Frontal cortex (tissue), 4 donors: ENCODE results near the gene ZFAND4. TPM values are rescaled to one million over a fixed set of nuclear protein-coding genes. Genes with fewer than 3 reads are reported as not detected.
"Not testable (repeated sequence)": the region's sequence is repeated elsewhere in the genome, so short reads cannot be mapped to it uniquely, and the experiment has no call there.

Experiments
- DNase-seq, 2 donors: peaks; one replicate each; pipeline ENCODE4 v3.0.0; 2012; ENCODE audit warnings: low spot score in 2 of 2
- FAIRE-seq: peaks from 2 replicates; lab custom pipeline; 2012; peaks lifted over from hg19 to GRCh38; lab: Jason Lieb, UNC
- total RNA-seq: library from RNA; depleted of rRNA; stranded (reverse); fragments of >200 nt; gene quantifications from one replicate; pipeline ENCODE4 v1.2.3, GENCODE V29; 2014
- donor health status: control.
- donor health status: control.
- donor health status: control.

ZFAND4 gene
- total RNA-seq = 13.9 TPM

DNA sequence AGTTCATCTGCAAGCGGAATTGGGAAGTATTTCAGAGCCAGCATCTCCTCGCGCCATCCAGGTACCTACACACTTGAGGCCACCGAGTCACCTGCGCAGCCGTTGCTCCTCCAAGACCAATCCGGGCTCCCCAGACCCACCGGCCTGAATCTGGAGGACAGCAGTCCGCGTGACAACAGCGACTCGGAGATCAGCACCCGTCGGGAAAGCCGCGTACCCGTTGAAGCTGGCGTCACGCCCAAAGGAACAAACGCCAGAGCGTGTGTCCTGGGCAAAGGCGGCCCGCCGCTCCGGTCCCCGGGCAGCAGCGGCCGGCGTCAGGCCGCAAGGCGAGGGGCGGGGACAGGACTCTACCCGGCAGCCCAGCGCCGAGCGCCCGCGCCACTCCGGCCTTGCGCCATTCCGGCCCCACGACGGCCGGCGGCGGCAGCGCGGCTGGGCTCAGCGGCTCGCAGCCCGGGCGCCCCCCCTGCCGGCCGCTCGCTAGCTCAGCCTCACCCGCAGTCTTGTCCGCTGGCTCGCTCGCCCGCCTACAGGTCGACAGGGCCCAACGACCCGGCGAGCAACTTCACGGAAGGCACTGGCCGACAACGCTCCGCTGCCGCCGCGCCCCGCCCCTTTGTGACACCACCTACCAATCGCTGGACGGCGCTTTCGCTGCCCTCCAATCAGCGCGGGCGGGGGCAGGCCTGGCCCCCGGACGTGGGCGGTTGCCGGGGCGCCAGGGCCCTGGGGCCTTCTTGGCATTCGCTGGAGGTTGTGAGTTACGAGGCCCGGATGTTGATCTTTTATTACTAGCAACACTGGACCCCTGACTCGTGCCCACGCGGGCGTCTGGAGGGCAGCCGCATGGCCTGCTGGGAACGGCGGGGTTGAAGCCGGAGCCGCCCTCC is at the start of gene ZFAND4:
TSS of gene ZFAND4 (minus strand) at position 592 of the 893 bp plus-strand sequence. CDS start 9,047 bp downstream, outside the sequence.
- no peak for FAIRE-seq
- DNase-seq = peak; percentile 96 to 97

DNA sequence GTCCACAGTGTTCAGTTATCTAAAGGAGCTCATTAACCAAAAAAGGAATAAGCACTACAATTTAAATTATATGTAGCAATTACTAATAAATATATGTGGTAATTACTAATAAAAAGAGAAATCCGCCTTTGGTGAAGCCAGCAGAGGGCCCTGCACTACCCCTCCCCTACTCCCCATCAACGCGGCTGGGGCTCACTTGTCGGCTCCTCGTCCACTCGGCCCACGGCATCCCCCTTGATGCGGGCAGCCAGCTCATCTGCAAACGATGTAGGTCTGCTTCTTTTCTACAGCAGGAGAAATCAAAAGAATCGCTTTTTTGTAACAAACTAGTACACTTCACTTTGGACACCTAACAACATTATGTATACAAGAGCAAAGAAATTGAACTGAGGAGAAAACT is 48.9 kb upstream of the ZFAND4 start:
- FAIRE-seq, DNase-seq: not testable (repeated sequence)

DNA sequence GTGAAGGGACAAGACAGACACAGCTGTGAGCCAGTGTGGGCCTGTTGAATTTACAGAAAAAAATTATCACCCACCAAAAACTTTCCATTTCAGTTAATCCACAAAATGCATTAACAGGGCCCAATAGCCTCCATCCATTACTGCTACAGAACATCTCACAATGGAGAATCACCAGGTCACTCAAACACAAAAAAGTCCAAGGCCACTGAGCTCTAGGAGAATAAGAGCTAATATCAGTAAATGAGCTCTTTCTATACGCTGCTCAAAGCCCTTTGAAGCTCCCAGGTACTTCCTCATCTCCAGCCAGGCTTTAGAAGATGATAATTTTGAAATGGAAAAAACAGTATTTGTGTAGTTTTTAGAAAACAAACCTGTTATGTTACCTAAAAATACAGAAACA is 45.1 kb upstream of the ZFAND4 start:
- FAIRE-seq, DNase-seq: not testable (repeated sequence)

DNA sequence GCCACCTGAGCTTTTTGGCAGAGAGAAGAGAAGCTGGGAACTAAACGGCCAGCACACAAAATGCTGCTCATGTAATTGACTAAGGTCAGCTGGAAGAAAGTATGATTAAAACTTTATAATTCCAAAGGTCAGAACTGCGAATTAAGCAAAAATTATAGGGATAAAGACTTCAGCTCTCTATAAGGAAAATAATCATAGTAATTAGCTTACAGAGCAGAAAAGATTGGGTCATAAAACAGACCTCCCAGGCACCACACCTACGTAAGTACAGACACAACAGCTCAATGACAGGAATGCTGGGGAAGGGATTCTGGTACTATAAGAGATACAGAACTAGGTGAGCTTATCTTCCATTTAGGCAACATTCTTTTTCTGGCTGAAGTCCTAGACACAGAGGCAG is 44.5 kb upstream of the ZFAND4 start:
- not testable (repeated sequence) for FAIRE-seq, DNase-seq

DNA sequence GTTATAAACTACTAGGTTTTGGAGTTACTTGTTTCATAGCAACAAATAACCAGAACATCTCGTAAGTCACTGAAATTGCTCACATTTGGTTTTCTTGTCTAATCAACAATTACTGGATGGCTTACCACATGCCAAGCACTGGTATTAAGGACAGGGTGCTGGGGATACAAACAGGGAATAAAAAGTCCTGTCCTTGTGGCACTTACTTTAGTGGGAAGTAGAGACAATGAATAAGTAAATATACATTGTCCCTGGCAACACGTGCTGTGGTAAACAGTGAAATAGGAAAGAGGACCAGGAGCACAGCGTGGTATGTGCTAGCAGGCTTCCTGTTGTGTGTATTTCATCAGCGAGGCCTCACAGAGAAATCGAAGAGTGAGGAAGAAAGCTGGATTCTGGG is 38.7 kb upstream of the ZFAND4 start:
- FAIRE-seq, DNase-seq: not testable (repeated sequence)

DNA sequence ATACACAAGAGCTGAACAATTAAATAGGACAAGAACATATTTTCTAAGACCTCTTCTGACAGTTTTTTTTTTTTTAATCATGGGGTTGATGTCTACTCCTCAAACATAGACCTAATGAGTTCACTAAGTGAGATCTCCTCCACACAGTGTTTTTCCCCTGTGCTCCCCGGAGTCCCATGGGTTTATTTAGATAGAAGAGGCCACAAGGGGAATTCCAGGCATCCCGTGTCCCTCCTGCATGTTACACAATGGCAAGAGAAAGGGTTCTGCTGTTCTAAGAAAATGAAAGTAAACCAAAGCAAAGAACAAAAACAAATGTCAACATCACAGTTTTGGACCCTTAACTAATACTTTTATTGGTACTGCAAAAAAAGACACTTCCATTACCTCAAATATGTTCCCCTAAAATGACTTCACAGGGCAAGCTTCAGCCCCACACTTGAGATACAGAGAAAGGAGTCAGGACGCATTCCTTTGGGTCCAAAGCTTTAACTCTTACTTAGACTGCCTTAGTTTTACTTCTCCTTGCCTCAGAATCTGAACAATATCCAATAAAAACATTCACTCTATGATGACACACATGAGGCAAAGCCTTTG is 37.7 kb upstream of the ZFAND4 start:
- not testable (repeated sequence) for FAIRE-seq, DNase-seq

DNA sequence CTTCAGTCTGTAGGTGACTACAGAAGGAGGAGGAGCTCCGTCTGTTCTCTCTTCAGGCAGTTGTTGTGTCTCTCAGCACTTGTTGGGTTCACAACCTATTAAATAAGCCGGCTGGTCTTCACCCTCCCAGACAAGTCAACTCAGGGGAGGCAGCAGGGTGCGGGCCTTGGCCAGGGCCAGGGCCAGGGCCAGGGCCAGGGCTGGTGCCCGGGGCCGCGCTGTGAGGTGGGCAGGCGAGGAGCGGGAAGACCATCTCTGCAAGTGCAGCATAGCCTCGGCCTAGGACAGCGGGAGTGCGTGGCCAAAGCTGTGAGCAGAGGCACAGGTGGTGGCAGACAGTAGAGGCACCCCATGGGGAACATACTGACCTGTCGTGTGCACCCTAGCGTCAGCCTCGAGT is 5.9 kb upstream of the ZFAND4 start:
- not testable (repeated sequence) for FAIRE-seq, DNase-seq

DNA sequence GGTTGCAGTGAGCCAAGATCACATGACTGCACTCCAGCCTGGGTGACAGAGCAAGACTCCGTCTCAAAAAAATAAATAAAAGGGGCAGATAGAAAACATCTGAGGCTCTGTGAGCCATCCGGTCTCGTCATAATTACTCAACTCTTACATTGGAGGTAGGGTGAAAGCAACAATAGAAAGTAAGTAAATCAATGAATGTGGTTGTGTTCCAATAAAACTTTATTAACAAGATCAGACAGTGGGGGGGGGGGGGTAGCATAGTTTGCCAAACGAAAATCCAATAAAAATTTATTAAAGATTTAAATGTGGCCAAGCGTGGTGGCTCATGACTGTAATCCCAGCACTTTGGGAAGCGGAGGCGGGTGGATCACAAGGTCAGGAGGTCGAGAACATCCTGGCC is 2.8 kb upstream of the ZFAND4 start:
- DNase-seq (no peak), FAIRE-seq (no peak)

DNA sequence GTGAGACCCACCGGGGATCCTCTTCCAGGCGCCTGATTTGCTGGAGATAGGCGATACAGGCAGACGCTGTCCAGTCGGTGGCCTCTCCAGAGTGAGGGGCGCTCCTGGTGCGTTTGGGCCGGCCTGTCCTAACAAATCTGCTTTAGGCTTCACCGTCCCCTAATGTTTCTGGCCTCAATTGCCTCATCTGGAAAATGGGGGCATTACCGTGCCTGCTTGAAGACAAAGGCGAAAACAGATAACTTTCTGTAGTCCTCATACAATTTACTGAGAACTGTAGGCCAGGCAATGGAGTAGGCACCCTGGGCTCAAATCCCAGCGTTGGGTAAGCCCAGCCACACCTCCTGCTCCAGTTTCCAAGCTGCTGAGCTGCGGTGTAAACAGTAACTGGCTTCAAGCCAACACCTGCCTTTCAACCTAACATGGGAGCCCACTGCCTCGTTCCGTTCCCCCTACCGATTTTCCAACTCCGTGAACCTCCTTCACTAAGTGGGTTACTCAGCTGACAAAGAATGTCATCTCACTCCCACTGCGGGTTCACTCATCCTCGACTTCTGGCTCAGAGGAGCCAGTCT is 589 bp upstream of the ZFAND4 start:
- no peak for FAIRE-seq

DNA sequence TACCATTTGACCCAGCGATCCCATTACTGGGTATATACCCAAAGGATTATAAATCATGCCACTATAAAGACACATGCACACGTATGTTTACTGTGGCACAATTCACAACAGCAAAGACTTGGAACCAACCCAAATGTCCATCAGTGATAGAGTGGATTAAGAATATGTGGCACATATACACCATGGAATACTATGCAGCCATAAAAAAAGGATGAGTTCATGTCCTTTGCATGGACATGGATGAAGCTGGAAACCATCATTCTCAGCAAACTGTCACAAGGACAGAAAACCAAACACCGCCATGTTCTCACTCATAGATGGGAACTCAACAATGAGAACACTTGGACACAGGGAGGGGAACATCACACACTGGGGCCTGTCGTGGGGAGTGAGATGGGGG is 1.3 kb downstream of the ZFAND4 start:
- not testable (repeated sequence) for FAIRE-seq, DNase-seq

More for the DNA sequence above, 589 bp upstream of the ZFAND4 start:
- DNase-seq = peak in 1 of 2 donors; percentile 33

DNA sequence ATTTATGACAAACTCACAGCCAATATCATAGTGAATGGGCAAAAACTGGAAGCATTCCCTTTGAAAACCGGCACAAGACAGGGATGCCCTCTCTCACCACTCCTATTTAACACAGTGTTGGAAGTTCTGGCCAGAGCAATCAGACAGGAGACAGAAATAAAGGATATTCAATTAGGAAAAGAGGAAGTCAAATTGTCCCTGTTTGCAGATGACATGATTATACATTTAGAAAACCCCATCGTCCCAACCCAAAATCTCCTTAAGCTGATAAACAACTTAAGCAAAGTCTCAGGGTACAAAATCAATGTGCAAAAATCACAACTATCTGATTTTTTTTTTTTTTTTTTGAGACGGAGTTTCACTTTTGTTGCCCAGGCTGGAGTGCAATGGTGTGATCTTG is 2.7 kb downstream of the ZFAND4 start:
- DNase-seq, FAIRE-seq: not testable (repeated sequence)

DNA sequence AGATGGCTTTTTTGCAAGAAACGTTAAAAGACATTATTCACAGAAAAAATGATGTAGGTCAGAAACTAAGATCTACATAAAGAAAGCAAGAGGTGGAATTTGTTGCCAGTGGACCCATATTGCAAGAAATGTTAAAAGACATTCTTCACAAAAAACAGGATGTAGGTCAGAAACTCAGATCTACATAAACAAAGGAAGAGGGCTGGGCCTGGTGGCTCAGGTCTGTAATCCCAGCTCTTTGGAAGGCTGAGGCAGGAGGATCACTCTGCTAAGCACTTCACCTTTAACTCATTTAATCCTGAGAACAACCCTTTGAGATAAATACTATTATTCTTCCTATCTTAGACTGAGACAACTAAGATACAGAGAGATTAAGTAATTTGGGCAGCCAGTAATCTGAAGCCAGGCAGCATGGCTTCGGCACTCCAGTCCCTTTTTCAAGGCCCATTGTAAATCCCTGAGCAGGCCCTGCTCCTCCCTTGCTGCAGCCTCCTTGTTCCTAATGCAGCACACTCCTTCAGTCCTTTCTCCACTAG is 11.6 kb downstream of the ZFAND4 start:
- DNase-seq (no peak), FAIRE-seq (no peak)

DNA sequence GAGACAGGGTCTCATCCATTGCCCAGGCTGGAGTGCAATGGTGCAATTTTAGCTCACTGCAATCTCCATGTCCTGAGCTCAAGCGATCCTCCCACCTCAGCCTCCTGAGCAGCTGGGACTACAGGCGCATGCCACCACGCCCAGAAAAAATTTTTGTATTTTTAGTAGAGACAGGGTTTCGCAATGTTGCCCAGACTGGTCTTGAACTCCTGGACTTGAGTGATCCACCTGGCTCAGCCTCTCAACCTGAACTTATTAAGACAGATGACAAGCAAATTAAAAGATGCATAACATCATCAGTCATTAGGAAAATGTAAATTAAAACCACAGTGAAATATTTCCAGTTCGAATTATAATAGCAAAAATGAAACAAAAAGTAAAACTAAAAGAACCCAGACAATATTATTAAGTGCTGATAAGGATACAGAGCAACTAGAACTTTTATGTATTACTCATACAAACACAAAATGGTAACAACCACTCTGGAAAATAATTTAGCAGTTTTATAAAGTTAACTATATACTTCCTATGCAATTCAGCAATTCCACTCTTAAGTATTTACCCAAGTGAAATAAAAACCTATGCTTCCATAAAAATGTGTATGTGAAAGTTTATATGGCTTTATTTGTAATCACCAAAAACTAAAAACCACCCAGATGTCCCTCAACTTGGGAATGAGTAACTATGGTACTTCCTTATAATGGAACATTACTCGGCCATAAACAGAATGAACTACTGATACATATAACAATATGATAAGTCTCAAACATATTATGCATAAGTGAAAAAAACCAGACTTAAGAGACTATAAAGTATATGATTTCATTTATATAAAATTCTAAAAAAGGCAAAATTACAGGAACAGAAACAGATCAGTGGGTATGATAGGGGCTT is 15.3 kb downstream of the ZFAND4 start:
- no peak for FAIRE-seq
- no peak for DNase-seq

DNA sequence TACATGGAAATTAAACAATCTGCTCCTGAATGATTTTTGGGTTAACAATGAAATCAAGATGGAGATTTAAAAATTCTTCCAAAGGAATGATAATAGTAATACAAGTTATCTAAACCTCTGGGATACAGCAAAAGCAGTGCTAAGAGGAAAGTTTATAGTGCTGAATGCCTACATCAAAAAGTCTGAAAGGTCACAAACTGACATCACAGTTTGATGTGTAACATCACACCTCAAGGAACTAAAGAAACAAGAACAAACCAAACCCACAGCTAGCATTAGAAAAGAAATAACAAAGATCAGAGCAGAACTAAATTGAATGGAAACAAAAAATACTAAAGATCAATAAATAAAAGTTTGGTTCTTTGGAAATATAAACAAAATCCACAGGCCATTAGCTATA is 17.4 kb downstream of the ZFAND4 start:
- FAIRE-seq (no peak), DNase-seq (no peak)

DNA sequence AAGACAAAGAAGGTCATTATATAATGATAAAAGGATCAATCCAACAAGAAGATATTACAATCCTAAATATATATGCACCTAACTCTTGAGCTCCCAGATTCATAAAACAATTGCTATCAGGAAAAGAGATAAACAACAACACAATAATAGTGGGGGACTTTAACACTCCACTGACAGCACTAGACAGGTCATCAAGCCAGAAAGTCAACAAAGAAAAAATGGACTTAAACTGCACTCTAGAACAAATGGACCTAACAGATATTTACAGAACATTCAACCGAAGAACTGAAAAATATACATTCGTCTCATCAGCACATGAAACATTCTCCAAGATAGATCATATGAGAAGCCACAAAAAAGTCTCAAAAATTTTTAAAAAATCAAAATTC is 17.8 kb downstream of the ZFAND4 start:
- FAIRE-seq, DNase-seq: not testable (repeated sequence)

DNA sequence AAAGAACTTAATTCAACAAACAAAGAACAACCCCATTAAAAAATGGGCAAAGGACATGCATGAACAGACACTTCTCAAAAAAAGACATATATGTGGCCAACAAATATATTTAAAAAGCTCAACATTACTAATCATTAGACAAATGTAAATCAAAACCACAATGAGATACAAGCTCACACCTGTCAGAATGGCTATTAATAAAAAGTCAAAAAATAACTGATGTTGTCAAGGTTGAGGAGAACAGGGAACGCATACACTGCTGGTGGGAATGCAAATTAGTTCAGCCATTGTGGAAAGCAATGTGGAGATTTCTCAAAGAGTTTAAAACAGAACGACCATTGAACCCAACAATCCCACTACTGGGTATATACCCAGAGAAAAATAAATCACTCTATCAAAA is 19.1 kb downstream of the ZFAND4 start:
- no peak for DNase-seq
- no peak for FAIRE-seq

DNA sequence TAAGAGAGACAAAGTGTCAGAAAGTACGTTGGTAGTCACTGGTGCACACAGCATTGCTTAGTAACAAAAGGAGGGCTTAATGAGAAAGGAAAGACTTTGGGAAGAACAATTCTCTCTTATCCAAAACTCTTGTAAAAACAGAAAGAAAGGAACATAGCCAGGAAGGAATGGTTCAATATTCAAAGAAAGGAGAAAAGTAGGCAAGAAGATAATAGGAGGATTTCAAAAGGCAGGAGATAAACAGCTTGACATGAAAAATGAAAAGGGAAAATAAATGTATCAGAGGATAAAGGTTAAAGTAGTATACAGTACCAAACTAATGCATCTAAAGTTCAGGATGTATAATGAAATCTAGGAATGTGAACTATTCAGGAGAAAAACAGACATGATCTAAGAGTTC is 20.1 kb downstream of the ZFAND4 start:
- DNase-seq (no peak), FAIRE-seq (no peak)

DNA sequence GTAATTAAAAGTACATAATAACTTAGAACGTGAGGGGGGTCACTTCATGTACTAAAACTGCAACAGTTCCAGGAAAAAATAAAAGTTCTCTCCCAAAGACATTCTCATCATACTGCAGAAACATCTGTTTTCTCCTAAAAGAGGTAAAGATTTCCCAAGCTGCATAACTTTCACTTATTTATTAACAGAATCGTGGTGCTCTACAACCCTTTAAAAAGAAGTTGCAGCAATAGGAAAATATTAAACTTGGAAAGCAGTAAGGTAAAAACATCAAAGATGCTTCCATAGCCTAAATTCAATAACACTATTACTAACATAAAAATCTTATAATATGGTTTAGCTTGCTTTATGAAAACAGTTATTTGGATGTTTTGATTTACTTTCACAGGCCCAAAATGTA is 23.3 kb downstream of the ZFAND4 start:
- DNase-seq = no peak
- no peak for FAIRE-seq

DNA sequence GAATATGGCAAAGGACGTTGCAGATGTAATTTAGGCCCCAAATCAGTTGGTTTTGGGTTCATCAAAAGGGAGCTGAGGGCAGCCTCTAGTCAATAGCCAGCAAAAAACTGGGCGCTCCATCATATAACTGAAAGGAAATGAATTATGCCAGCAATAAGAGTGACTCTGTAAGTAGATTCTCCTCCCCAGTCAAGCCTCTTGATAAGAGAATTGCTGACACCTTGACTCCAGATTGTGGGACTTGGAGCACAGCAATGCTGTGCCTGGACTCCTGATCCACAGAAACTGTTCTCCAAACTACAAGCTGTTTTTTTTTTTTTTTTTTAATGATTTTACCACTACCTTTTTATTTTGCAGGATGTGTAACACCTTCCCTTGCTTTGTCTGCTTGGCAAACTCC is 25.5 kb downstream of the ZFAND4 start:
- DNase-seq = no peak
- FAIRE-seq = no peak
